ENCODE data around the gene PDCD2L.
"Not testable (repeated sequence)": the region's sequence is repeated elsewhere in the genome, so short reads cannot be mapped to it uniquely, and the experiment has no call there.

The PDCD2L gene

GRCh38 chr19:34411216-34411615 lies 7.0 kb downstream of the PDCD2L start:
- DNase-seq (ENCODE audit: low spot score) = no peak

- DNase-seq (ENCODE audit: low spot score) = no peak
Observed at GRCh38 chr19:34416021-34416545, 11.9 kb downstream of the PDCD2L start.

- no peak for DNase-seq (ENCODE audit: low spot score)
Observed at GRCh38 chr19:34418300-34418699, 14.1 kb downstream of the PDCD2L start.

- no peak for DNase-seq (ENCODE audit: low spot score)
Observed at GRCh38 chr19:34426096-34426661, 22.0 kb downstream of the PDCD2L start.

GRCh38 chr19:34428549-34429285 lies 24.5 kb downstream of the PDCD2L start:
- DNase-seq (ENCODE audit: low spot score) = peak; percentile 28

- no peak for DNase-seq (ENCODE audit: low spot score)
Observed at GRCh38 chr19:34429553-34429952, 25.4 kb downstream of the PDCD2L start.

- DNase-seq (ENCODE audit: low spot score) = peak; percentile 73
Observed at GRCh38 chr19:34430738-34431625, 26.8 kb downstream of the PDCD2L start.

- no peak for DNase-seq (ENCODE audit: low spot score)
Observed at GRCh38 chr19:34431681-34432402, 27.6 kb downstream of the PDCD2L start.

GRCh38 chr19:34432797-34433196 lies 28.6 kb downstream of the PDCD2L start:
- no peak for DNase-seq (ENCODE audit: low spot score)

GRCh38 chr19:34436716-34437115 lies 32.5 kb downstream of the PDCD2L start:
- DNase-seq (ENCODE audit: low spot score) = no peak

GRCh38 chr19:34448191-34448590 lies 44.0 kb downstream of the PDCD2L start:
- DNase-seq (ENCODE audit: low spot score) = no peak

- DNase-seq (ENCODE audit: low spot score) = no peak
Observed at GRCh38 chr19:34452723-34453122, 48.5 kb downstream of the PDCD2L start.

- no peak for DNase-seq (ENCODE audit: low spot score)
Observed at GRCh38 chr19:34454091-34454490, 49.9 kb downstream of the PDCD2L start.

- DNase-seq (ENCODE audit: low spot score) = peak; percentile 8
Observed at GRCh38 chr19:34454685-34455084, 50.5 kb downstream of the PDCD2L start.

- not testable (repeated sequence) for DNase-seq (ENCODE audit: low spot score)
Observed at GRCh38 chr19:34455783-34456480, 51.7 kb downstream of the PDCD2L start.

GRCh38 chr19:34457446-34457845 lies 53.2 kb downstream of the PDCD2L start:
- DNase-seq (ENCODE audit: low spot score) = no peak

- no peak for DNase-seq (ENCODE audit: low spot score)
Observed at GRCh38 chr19:34458677-34459076, 54.5 kb downstream of the PDCD2L start.

GRCh38 chr19:34459614-34460013 lies 55.4 kb downstream of the PDCD2L start:
- DNase-seq (ENCODE audit: low spot score) = no peak

- no peak for DNase-seq (ENCODE audit: low spot score)
Observed at GRCh38 chr19:34461375-34462100, 57.3 kb downstream of the PDCD2L start.

GRCh38 chr19:34464785-34465184 lies 60.6 kb downstream of the PDCD2L start:
- not testable (repeated sequence) for DNase-seq (ENCODE audit: low spot score)

- no peak for DNase-seq (ENCODE audit: low spot score)
Observed at GRCh38 chr19:34468409-34468808, 64.2 kb downstream of the PDCD2L start.

All from activated CD4-positive, alpha-beta T cell treated with anti-CD3 and anti-CD28 coated beads, Interleukin-2, Interleukin-4, amounts not matched to agents 100 ng/mL and 50 ng/mL, durations not matched to agents 16 hours and 8 hours (primary cell).